ENCODE results near the gene GRM8.

Gene GRM8

GRCh38 chr7:127137146-127137545 lies 115.6 kb downstream of the GRM8 start:
- TF ChIP-seq ZBTB7A (IDR thresholded peaks at IDR 0.05; ENCODE audit: low read depth) (no peak), CREB1 (IDR thresholded peaks at IDR 0.05; ENCODE audit: low read depth) (no peak), CEBPB (IDR thresholded peaks at IDR 0.05) (no peak), RAD21 (IDR thresholded peaks at IDR 0.05; ENCODE audit: low read depth) (no peak), EGR1 (IDR thresholded peaks at IDR 0.05) (no peak), YY1 (IDR thresholded peaks at IDR 0.05; ENCODE audit: low read depth) (no peak), TEAD4 (IDR thresholded peaks at IDR 0.05) (no peak), FOXM1 (IDR thresholded peaks at IDR 0.05; ENCODE audit: borderline replicate concordance, low read depth) (no peak), MAX (IDR thresholded peaks at IDR 0.05) (no peak), EP300 (IDR thresholded peaks at IDR 0.05; ENCODE audit: borderline replicate concordance) (no peak), TAF1 (IDR thresholded peaks at IDR 0.05; ENCODE audit: low read depth) (no peak), TCF12 (IDR thresholded peaks at IDR 0.05; ENCODE audit: low read depth) (no peak), USF1 (IDR thresholded peaks at IDR 0.05) (no peak), NFIC (IDR thresholded peaks at IDR 0.05) (no peak)
- TF ChIP-seq, protein P1, sequence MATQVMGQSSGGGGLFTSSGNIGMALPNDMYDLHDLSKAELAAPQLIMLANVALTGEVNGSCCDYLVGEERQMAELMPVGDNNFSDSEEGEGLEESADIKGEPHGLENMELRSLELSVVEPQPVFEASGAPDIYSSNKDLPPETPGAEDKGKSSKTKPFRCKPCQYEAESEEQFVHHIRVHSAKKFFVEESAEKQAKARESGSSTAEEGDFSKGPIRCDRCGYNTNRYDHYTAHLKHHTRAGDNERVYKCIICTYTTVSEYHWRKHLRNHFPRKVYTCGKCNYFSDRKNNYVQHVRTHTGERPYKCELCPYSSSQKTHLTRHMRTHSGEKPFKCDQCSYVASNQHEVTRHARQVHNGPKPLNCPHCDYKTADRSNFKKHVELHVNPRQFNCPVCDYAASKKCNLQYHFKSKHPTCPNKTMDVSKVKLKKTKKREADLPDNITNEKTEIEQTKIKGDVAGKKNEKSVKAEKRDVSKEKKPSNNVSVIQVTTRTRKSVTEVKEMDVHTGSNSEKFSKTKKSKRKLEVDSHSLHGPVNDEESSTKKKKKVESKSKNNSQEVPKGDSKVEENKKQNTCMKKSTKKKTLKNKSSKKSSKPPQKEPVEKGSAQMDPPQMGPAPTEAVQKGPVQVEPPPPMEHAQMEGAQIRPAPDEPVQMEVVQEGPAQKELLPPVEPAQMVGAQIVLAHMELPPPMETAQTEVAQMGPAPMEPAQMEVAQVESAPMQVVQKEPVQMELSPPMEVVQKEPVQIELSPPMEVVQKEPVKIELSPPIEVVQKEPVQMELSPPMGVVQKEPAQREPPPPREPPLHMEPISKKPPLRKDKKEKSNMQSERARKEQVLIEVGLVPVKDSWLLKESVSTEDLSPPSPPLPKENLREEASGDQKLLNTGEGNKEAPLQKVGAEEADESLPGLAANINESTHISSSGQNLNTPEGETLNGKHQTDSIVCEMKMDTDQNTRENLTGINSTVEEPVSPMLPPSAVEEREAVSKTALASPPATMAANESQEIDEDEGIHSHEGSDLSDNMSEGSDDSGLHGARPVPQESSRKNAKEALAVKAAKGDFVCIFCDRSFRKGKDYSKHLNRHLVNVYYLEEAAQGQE (IDR thresholded peaks at IDR 0.05; ENCODE audit: low read depth): no peak

DNA sequence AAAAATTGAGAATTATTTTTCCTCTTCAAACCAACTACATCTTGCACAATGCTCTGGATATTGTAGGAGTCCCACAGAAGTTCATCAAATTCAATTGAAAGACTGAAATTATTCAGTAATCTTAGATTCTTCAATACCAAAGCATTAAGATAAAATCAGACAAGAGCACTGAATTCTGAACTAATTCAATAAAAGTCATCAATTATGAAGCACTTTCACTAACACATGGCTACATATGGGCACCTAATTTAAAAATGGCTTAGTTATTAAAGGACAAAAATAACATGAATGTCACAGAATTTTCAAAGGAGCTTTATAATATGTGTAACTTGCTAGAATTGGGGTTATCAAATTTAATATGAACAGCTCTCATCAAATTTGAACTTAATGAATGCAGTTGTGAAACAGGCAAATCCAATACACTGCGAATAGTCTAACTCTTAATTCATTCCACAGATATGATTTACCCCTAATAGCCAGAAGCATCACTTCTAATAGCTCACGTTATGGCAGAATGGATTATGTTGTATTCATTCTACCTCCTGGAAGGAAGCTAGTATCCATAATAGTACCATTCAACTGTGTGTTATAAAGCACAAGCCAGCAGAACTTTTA lies 116.8 kb downstream of the GRM8 start:
- TF ChIP-seq TCF12 (IDR thresholded peaks at IDR 0.05; ENCODE audit: low read depth) (no peak), USF1 (IDR thresholded peaks at IDR 0.05) (no peak), EP300 (IDR thresholded peaks at IDR 0.05; ENCODE audit: borderline replicate concordance) (no peak), RAD21 (IDR thresholded peaks at IDR 0.05; ENCODE audit: low read depth) (no peak)

GRCh38 chr7:127123220-127123619 lies 129.5 kb downstream of the GRM8 start:
- TF ChIP-seq TAF1 (IDR thresholded peaks at IDR 0.05; ENCODE audit: low read depth) (no peak), ZBTB7A (IDR thresholded peaks at IDR 0.05; ENCODE audit: low read depth) (no peak), FOXM1 (IDR thresholded peaks at IDR 0.05; ENCODE audit: borderline replicate concordance, low read depth) (no peak), TEAD4 (IDR thresholded peaks at IDR 0.05) (no peak), YY1 (IDR thresholded peaks at IDR 0.05; ENCODE audit: low read depth) (no peak), MAX (IDR thresholded peaks at IDR 0.05) (no peak), TCF12 (IDR thresholded peaks at IDR 0.05; ENCODE audit: low read depth) (no peak), EP300 (IDR thresholded peaks at IDR 0.05; ENCODE audit: borderline replicate concordance) (no peak), EGR1 (IDR thresholded peaks at IDR 0.05) (no peak), CEBPB (IDR thresholded peaks at IDR 0.05) (no peak), USF1 (IDR thresholded peaks at IDR 0.05) (no peak), NFIC (IDR thresholded peaks at IDR 0.05) (no peak), RAD21 (IDR thresholded peaks at IDR 0.05; ENCODE audit: low read depth) (no peak), CREB1 (IDR thresholded peaks at IDR 0.05; ENCODE audit: low read depth) (no peak)
- TF ChIP-seq, protein P1 (IDR thresholded peaks at IDR 0.05; ENCODE audit: low read depth): no peak

GRCh38 chr7:127119517-127119916 lies 133.2 kb downstream of the GRM8 start:
- TF ChIP-seq TCF12 (IDR thresholded peaks at IDR 0.05; ENCODE audit: low read depth) (no peak), EP300 (IDR thresholded peaks at IDR 0.05; ENCODE audit: borderline replicate concordance) (no peak), ZBTB7A (IDR thresholded peaks at IDR 0.05; ENCODE audit: low read depth) (no peak), TEAD4 (IDR thresholded peaks at IDR 0.05) (no peak)

GRCh38 chr7:127114742-127115265 lies 137.9 kb downstream of the GRM8 start:
- TF ChIP-seq YY1 (IDR thresholded peaks at IDR 0.05; ENCODE audit: low read depth) (no peak), CREB1 (IDR thresholded peaks at IDR 0.05; ENCODE audit: low read depth) (no peak), EGR1 (IDR thresholded peaks at IDR 0.05) (no peak), ZBTB7A (IDR thresholded peaks at IDR 0.05; ENCODE audit: low read depth) (no peak), TEAD4 (IDR thresholded peaks at IDR 0.05) (no peak), CEBPB (IDR thresholded peaks at IDR 0.05) (no peak), EP300 (IDR thresholded peaks at IDR 0.05; ENCODE audit: borderline replicate concordance) (no peak), TAF1 (IDR thresholded peaks at IDR 0.05; ENCODE audit: low read depth) (no peak)
- TF ChIP-seq, protein P1 (IDR thresholded peaks at IDR 0.05; ENCODE audit: low read depth): no peak

Data from Ishikawa (cell line).